22Rv1 (cell line): ENCODE data around the gene ACTRT3.
"Not testable (repeated sequence)": the region's sequence is repeated elsewhere in the genome, so short reads cannot be mapped to it uniquely, and the experiment has no call there.

Source experiments
- H3K27ac ChIP-seq: fragments of 450-650 bp; 2 replicates; pipeline ENCODE4 v1.5.1; 2017
- CTCF ChIP-seq: fragments of 450-650 bp; IDR thresholded peaks from 2 replicates; pipeline ENCODE4 v1.5.1; 2017; ENCODE audit warnings: mild to moderate bottlenecking
- ZFX ChIP-seq: fragments of 450-650 bp; IDR thresholded peaks from 2 replicates; pipeline ENCODE4 v1.6.1; 2017; ENCODE audit warnings: antibody characterized with exemption, borderline replicate concordance

ACTRT3 gene

GRCh38 chr3:169744366-169745054, 24.9 kb downstream of the ACTRT3 start:
- TF ChIP-seq ZFX (no peak), CTCF (peak; percentile 66)
- H3K27ac ChIP-seq, result no peak overlapping the region

GRCh38 chr3:169739067-169739466, 30.3 kb downstream of the ACTRT3 start:
- TF ChIP-seq CTCF (no peak), ZFX (no peak)
- no peak overlapping the region for H3K27ac ChIP-seq

- not testable (repeated sequence) for H3K27ac ChIP-seq
Observed at GRCh38 chr3:169731857-169732256, 37.5 kb downstream of the ACTRT3 start.

- TF ChIP-seq CTCF (no peak), ZFX (no peak)
- H3K27ac ChIP-seq, result no peak overlapping the region
Observed at GRCh38 chr3:169722724-169723123, 46.6 kb downstream of the ACTRT3 start.

- not testable (repeated sequence) for H3K27ac ChIP-seq
Observed at GRCh38 chr3:169718415-169718814, 50.9 kb downstream of the ACTRT3 start.
